ENCODE measurements around the gene ATRX.
"Not testable (repeated sequence)": the region's sequence is repeated elsewhere in the genome, so short reads cannot be mapped to it uniquely, and the experiment has no call there.

Gene ATRX

DNA sequence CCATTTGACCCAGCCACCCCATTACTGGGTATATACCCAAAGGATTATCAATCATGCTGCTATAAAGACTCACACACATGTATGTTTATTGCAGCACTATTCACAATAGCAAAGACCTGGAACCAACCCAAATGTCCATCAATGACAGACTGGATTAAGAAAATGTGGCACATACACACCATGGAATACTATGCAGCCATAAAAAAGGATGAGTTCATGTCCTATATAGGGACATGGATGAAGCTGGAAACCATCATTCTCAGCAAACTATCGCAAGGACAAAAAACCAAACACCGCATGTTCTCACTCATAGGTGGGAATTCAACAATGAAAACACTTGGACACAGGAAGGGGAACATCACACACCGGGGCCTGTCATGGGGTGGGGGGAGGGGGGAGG is 59.9 kb downstream of the ATRX start:
- DNase-seq: not testable (repeated sequence)

DNA sequence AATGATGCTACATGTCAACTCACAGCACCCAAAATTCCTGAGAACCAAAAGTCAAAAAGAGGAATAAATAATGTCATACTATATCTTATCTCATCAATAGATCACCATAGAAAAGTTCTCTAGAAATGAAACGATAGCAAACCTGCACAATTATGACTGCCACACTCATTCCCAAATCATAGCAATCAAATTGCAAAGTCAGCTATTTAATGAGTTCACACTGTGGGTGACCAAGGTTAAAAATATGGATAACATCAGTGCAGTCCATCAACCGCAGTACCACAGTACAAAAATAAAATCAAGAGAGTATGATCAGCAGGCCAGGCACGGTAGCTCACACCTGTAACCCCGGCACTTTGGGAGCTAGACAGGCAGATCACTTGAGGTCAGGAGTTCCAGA is 62.3 kb downstream of the ATRX start:
- no peak for DNase-seq

DNA sequence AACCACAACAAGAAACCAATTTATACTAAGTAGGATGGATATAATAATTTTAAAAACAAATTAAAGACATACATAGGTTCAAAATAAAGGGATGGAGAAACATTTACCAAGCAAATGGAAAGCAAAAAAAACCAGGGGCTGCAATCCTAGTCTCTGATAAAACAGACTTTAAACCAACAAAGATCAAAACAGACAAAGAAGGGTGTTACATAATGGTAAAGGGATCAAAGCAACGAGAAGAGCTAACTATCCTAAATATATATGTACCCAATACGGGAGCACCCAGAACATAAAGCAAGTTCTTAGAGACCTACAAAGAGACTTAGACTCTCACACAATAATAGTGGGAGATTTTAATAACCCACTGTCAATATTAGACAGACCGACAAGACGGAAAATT is 66.6 kb downstream of the ATRX start:
- no peak for DNase-seq

GRCh38 chrX:77704881-77705280 is 81.1 kb downstream of the ATRX start:
- no peak for DNase-seq

DNA sequence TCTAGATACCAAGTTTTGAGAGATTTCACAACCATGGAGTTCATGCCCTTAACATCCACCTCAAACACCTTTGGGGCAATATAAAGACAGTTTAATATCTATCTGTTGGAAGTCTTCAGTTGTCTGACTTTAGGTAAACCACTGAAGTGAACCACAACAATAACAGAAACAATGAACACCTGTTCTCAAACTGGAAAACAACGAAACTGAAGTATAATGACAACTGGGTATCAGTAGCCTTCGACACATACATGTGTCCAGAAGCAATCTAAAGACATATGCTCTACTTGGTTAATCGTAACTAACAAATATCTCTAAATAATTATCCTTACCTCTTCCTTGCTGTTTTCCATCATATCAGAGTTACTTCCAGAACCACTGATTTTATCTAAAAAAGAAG is 87.8 kb downstream of the ATRX start:
- no peak for DNase-seq

DNA sequence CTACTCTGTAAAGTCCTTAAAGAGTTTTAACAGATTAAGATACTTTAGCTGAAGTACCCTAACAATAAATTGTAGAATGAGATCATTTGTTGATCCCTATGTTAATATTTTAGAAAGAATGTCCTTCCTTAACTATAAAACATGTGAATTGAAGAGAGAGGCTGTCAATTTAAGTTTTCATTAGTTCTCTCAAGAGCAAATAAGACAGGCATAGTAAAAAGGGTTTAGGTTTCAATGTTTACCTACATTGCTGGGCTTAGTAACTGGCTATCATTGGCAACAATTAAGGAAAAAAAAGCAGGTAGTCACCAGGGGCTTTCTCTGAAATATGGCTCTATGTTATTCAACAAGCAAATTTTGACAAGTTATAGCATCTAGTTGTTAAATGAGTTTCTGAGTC is 91.5 kb downstream of the ATRX start:
- no peak for DNase-seq

DNA sequence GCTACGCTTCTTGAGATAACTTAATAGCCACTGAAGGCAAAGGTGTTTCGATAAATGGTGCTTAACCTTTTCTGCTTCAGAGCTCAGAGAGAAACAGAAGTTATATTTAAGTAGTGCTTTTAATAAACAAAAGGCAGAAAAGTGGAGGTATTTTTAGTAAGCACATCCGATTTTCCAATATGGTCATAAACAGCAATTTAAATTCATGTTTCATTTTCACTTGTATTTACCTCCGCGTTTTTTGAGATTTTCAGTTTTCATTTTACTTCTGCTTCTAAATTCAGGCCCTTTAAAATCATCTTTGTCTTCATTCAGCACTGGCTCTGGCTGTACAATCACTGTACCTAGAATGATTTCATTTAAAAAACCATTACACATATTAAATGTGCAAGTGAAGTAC is 92.4 kb downstream of the ATRX start:
- no peak for DNase-seq

DNA sequence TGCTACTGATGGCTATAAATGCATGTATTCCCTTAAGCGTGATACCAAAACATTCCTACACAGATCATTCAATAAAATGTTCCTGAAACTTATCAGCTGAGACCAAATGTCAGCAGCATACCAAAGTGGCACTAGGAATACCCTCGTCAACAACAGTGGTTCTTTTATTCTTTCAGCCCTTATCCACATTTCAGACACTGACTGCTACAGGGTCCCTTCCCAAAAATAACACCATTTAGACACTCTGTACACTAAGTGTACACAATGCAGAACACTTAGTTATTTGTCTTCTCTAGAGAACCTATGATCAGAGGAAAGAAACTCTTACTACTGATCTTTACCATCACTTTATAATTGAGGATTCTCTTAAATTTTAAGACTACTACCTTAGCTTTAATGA is 94.1 kb downstream of the ATRX start:
- DNase-seq: no peak

DNA sequence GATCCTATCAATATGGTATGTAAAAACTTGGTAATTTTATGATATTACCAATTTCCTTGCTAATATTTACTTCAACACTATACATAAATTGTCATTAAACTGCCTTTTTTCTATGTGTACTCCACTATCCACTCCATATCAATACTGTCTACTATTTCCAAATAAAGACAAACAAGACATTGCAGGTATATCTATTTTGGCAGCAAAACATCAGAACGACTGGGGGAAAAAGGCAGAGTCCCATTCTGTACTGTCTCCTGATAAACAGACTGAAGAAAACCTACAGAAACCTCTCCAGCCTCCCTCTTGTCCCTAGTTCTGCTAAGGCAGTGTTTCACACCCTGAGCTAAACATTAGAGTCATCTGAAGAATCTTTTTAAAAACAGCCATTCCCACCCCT is 96.6 kb downstream of the ATRX start:
- DNase-seq: no peak

- DNase-seq: not testable (repeated sequence)
Observed at GRCh38 chrX:77685683-77686082, 100.3 kb downstream of the ATRX start.

DNA sequence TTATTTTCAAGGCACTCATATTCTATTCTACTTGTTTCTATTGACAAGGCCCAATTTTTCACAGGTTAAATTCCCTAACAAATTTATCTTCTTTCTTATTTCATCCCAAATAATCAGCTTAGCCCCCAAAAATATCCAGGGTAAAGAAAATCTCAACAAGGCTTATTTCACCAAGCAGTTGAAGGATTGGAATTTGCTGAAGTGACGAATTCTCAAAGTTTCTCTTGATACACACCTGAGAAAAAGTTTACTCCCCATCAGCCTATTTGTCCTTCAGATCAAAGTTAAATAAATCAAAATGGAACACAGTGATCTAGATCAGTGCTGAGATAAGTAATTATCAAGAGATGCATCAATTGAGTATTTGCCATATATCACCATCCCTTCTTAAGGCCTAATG is 106.9 kb downstream of the ATRX start:
- DNase-seq: no peak

GRCh38 chrX:77675986-77676385 is 110.0 kb downstream of the ATRX start:
- no peak for DNase-seq

- DNase-seq: no peak
Observed at GRCh38 chrX:77668391-77669237, 117.4 kb downstream of the ATRX start.

- DNase-seq: no peak
Observed at GRCh38 chrX:77658886-77659285, 127.1 kb downstream of the ATRX start.

- DNase-seq: no peak
Observed at GRCh38 chrX:77652095-77652494, 133.9 kb downstream of the ATRX start.

GRCh38 chrX:77640702-77641101 is 145.3 kb downstream of the ATRX start:
- DNase-seq: no peak

- DNase-seq: no peak
Observed at GRCh38 chrX:77639820-77640219, 146.2 kb downstream of the ATRX start.

DNA sequence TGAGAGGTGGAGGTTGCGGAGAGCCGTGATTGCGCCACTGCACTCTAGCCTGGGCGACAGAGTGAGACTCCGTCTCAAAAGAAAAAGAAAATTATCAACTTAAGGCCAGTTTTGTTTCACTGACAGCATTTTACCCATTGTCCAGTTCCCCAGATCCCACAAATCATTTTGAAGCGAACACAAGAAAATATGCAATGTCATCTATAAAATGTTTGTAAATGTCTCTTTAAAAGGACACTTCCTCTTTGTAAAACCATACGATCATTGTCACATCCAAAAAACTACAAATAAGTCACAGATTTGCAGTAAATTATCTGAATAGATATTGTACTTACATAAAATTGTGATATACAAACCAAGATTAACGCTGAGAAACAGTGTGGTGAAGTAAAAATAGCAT is 147.6 kb downstream of the ATRX start:
- no peak for DNase-seq

DNA sequence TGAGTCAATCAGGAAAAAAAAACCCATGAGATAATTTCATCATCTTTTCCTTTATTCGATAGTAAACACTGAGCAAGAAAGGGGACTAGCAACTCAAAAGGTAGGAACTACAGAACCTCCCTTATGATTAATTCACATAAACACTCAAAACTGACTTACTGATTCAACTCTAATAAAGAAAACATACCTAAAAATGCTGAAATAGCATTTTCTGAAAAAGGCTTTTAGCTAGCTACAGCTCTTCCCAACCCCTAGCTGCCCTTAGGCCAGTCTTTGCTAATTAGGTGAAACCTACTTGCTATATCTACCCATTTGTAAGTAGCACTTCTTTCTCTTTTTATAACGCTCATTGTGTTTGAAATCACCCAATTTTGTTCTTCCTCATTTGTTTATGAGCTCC is 150.6 kb downstream of the ATRX start:
- DNase-seq: no peak

- DNase-seq: no peak
Observed at GRCh38 chrX:77628294-77629025, 157.6 kb downstream of the ATRX start.

DNA sequence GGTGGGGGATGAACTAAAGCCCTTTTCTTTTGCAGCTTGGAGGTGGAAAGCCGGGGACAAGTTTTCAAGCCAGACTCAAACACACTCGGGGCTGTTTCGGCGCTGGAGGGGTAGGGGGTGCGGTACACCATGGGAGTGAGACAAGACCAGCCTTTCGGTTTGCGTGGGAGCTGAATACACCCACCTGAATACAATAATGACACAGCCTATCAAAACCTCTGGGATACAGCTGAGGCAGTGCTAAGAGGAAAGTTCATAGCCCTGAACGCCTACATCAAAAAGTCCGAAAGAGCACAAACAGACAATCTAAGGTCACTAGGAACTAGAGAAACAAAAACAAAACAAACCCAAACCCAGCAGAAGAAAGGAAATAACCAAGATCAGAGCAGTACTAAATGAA is 163.3 kb downstream of the ATRX start:
- no peak for DNase-seq

DNA sequence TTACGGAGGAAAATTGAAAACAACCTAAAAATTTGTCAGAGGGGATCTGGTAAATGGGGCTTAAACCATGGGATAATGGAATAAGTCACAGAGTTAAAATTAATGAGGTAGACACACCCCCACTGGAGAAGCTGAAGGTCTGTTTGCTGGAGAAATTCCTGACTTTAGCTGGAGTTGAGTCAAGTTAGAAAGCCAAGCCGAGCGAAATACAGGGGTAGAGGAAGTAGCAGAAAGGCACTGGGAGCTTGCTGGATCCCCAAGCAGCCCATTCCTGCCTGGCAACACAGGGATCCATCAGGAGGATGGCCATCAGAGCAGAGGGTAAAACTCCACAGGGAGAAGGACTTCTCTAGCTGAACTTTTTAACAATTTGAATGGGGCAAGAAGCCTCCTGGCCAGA is 163.8 kb downstream of the ATRX start:
- no peak for DNase-seq

- DNase-seq: not testable (repeated sequence)
Observed at GRCh38 chrX:77621453-77621852, 164.6 kb downstream of the ATRX start.

DNA sequence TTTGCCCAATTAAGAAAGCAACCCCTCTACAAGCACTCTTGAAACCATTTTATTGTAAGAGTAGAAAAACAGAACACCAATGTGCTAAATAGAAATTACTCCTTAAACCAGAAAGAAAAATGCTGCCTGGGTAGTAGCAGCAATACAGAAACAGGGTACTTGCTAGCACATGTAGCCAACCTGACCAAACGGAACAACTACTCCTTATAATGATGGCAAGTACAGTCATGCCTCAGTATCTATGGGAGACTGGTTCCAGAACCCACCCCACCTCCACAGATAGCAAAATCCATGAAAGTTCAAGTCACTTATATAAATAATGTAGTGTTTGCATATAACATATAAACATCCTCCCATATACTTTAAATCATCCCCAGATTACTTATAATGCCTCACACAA is 168.8 kb downstream of the ATRX start:
- DNase-seq: no peak
